ENCODE measurements around the gene CLIP2.

The CLIP2 gene

DNA sequence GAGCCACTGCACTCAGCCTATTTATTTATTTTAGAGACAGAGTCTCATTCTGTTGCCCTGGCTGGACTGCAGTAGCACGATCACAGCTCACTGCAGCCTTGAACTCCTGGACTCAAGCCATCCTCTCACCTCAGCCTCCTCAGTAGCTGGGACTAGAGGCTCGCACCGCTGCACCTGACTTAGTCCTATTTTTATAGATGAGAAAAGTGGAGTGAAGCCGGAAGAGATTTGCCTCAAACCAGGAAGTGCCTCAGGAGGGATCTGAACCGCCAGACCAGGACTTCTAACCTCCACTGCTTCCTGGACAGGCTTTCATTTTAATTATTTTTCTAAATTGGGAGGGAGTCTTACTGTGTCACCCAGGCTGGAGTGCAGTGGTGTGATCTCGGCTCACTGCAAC is 17.5 kb upstream of the CLIP2 start:
- no peak for DNase-seq (ENCODE audit: low read depth)

DNA sequence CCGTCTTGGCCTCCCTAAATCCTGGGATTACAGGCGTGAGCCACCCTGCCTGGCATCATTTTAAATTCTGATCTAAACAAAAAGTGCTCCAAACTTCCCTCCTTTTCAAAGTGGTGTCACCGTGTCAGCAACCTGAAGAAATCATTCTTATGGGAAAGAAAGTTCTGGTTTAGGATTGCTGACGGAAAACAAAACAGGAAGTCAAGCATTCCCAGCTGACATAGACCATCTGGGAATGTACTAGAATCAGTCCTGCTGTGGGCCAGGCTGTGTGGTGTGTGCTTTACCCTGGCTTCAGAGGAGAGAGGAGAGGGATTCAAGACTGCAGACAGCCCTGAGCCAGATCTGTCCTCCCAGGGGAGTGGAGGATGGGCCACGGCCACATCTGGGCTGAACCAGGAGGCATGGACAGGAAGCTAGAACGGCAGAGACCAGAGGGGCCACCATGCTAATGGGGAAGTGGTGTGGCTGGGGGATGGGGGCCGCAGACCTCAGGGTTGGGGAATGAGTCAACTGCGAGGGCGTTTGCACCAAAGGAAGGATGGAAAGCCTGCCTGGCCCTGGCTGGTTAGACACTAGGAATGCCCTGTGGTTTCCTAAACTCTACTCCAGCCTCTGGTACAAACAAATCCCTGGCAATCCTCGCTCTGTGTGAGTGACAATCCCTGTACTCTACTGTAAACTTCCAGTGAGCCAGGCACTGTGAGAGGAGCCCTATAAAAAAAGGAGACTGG is 16.7 kb upstream of the CLIP2 start:
- DNase-seq (ENCODE audit: low read depth): peak; percentile 91

DNA sequence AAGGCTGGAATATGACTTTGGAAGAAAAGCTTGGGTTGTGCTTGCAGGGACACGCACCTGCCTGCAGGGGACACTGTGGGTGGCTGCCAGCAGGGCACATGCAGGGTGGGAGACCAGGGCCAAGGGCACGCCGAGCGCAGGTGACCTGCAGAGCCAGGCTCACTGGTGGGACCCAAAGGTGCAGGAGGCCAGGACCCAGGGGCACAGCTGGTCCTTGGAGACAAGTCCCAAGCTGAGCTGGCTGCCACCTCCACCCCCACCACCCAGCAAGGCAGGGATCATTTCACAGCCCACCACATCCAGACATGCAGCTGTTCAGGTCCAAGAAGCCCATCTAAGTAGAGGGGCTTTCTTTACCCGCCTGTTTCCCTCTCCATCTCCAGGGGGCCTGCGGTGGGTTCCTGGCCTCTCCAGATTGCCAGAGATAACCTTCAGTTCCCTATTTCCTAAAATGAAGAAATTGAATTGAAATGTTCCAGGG is 13.8 kb upstream of the CLIP2 start:
- DNase-seq (ENCODE audit: low read depth): no peak

DNA sequence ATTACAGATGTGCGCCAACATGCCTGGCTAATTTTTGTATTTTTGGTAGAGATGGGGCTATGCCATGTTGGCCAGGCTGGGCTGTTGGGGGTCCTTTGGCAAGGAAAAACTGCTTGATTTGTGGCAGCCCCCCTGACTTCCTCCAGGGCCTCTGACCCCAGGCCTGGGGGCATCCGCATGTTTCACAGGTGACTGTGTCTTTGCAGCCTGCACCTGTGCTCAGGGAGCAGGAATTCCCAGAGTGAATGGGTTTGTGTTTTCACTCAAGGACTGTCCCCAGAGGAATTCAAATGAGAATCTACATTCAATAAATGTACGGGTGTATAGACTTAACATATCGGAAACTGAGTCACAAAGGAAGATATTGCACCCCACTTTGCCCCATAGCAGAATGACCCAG is 11.6 kb upstream of the CLIP2 start:
- DNase-seq (ENCODE audit: low read depth): no peak

DNA sequence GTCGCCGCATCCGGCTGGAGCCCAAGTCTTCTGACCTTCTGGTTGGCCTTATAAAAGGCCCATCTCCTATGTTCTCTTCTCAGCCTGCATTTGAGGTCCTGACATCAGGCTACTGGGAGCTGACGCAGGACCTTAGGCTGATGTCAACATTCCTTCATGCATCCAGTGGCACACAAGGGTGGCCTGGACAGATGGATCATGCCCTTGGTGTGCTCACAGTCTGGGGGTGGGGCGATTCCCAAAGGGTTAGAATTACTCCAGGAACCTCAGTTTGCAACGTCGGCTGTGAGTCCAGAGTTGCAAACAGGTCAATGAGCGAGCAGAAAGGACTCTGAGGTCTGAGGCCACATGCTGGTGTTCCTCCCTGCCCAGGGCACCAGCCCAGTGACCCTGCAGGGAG is 8.2 kb upstream of the CLIP2 start:
- DNase-seq (ENCODE audit: low read depth): peak; percentile 57

DNA sequence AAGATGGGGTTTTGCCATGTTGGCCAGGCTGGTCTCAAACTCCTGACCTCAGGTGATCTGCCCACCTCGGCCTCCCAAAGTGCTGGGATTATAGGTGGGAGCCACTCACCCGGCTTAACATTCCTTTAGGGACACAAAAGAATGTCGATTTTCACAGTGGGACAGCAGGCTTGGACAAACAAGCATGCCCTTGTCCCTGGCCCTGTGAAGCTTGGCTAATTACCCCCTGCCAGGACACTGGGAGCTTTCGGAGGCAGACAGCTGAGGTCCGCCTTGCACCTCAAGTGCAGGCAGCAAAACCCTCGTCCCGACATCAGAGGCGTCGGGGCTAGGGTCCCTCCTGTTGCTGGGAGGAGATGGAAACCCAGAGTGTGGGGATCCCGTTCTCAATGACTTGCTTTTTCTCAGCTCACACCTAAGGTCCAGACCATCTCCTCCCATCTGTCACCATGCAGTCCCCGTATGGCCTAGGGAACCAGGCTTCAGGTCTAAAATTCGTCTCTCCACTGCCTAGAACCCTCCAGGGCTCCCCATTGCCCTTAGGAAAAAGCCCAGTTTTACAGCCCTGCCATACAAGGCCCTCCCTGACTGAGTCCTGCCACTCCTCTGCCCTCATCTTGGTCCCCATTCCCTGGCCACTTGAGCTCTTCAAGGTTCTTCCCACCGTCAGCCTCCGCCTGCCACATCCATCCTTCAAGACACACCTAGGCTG is 6.3 kb upstream of the CLIP2 start:
- no peak for DNase-seq (ENCODE audit: low read depth)

DNA sequence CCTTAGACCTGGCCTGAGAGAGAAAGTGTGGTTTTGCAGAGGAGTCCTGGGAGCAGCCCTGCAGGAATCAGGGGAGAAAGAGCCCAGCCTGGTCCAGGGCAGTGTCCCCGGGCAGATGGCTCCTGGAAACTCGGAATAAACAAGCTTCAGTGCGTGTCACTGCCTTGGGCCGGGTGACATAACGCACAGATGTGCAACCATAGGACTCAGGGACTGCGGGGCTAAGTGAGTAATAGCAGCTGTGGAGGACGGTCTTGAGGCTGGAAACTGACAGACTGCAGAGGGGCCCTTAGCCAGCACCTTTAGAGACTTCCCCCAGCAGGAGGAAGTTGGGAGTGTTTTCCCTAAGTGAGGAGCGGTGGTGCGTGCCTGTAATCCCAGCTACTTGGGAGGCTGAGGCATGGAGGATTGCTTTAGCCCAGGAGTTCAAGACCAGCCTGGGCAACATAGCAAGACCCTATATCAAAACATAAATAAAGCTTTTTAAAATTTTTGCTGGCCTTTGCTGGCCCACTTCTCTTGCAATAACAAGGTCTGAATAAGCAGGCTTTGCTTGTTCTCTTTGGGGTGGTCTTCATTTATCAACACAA is 5.3 kb upstream of the CLIP2 start:
- no peak for DNase-seq (ENCODE audit: low read depth)

DNA sequence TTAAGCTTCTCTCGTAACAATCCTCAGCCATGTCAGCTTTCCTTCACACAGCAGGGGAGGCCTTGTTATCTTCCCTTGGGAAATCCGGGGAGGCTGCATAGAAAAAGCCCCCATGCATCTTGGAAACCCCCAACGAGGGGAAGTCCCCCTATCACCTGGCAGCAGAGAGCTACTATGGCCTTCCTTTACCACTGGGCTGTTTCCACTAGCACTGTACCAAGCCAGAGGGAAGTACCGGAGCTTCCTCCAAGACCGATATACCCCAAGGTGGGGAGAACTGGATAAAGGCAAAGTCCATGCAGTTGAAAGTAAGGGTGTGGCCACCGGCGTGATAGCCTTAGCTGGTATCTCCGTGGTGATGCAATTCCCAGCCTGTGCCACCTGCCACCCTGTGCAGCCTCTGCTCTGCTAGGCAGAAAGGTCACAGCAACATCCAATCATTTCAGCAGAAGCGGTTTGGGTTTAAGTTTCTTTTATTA is 4.4 kb upstream of the CLIP2 start:
- DNase-seq (ENCODE audit: low read depth): no peak

DNA sequence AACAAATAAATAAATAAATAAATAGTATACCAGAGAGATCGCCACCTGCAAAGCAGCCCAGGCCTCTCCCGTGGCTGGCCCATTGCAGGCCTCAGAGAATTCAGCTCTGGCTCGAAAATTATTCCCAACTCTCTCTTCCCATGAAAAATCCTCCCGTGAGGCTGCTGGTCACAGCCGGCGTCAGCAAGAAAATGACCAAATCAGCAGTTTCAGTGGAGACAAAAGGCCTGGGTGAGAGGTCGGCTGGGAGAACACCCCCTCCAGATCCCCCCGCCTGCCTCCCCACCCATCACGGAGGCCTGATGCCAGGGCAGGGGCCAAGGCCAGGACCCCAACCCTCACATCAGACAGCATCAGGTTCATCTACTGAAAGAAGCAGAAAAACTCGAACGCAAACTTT is 3.1 kb upstream of the CLIP2 start:
- no peak for DNase-seq (ENCODE audit: low read depth)

DNA sequence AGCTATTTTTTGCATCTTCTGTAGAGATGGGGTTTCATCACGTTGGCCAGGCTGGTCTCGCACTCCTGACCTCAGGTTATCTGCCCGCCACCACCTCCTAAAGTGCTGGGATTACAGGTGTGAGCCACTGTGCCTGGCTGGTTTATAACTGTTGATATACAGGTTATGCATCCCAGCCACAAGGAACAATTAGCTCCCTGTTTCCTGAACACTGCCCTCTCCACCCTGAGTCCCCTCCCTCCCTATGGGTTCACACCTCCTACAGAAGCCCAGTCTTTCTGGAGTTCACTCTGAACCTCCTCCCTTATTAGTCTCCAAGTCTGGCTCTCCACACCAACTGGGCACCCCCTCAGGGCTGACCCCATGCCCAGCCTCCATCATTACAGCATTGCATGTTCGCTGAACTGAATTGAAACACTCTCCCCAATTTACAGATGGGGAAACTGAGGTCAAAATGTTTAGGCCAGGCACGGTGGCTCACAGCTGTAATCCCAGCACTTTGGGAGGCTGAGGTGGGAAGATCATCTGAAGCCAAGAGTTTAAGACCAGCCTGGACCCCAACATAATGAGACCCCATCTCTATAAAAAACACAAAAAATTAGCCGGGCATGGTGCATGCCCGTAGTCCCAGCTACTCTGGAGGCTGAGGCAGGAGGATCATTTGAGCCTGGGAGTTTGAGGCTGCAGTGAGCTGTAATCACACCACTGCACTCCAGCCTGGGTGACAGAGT is 1.7 kb upstream of the CLIP2 start:
- DNase-seq (ENCODE audit: low read depth): no peak

DNA sequence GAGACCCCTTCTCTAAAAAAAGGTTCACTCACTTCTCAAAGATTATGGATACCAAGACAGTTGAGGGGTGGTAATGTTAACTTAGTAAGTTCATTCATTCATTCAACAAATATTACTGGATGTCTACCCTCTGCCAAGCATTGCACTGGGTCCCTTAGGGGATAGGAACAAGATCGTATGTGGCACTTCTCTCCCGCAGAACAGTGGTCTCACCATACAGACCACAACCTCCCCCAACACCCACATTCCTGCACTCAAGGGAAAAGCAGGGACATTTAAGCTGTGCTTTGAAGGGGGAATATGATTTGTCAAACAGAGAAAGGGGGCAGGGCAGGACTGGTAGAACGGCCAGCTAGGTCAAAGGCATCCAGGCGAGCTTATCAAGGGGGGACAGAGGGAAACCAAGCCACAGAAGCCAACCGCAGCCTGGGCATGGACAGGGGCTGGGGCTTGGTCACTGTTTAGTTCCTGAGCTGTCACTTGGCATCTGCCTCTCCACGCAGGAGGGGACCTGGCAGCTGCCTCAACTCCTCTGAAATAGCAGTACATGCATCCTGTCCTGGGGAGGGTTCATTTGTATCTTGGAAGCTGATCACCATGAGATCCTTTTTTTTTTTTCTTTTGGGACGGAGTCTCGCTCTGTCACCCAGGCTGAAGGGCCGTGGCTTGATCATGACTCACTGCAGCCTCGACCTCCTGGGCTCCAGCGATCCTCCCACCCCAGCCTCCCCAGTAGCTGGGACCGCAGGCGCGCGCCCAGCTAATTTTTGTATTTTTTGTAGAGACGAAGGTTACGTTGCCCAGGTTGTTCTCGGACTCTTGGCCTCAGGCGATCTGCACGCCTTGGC is 949 bp upstream of the CLIP2 start:
- peak; percentile 14 for DNase-seq (ENCODE audit: low read depth)

DNA sequence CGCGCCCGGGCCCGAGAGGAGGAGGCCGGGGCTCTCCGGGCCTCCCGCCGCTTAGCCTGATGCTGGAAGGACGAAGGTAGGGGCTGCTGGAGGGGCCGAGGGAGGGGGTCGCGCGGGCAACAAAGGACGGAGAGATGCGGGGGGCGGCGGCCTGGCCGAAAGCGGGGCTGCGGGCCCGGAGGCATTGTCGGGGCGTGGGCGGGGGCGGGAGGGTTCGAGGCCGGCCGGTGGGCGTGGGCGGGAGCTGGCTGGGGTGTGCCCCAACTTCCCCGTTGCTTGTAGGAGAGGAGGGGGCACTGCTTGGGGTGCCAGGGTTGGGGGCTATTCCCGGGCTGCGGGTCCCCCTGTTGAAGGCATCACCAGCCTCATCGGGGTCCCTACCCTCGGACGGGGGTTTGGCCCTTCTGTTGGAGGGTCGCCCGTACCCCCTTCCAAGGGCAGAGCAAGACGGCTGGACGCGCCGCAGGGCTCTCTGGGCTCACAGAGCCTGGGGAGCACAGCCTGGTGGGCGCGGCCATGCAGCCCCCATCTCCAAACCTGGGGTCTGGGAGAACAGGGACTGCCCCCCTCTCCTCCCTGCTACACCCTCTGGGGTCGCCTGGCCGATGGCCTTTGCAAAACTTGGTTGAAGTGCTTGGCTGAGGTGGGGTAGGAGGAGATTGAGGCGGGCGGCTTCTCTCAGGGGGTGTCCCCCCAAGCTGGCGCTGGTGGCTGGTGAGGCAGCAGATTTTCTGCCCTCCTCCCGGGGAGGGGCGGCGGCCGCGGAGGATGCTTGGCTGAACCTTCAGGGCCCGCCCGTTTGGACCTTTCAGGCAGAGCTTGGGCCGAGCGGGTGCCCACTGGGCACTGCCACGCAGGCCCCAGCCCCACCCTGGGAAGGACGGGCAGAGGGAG is 699 bp downstream of the CLIP2 start:
- DNase-seq (ENCODE audit: low read depth): peak; percentile 44

DNA sequence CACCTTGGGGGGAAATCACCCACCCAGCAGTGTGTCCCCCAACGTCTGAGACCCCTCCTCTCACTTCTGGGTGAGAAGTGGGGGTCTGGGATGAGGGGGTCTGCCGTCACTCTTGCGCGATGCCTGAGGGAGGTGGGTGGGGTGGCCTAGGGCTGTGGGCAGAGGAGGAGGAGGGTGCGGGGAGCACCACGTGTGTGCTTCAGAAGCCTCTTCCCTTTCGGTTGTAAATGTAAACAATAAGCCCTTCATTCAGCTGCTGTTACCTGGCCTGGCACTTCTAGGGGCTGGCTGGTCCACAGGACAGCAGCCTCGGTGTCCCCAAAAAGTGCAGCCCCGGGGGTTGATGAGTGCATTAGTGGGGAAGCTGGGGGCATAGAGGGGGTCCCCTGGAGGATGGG is 1.3 kb downstream of the CLIP2 start:
- no peak for DNase-seq (ENCODE audit: low read depth)

DNA sequence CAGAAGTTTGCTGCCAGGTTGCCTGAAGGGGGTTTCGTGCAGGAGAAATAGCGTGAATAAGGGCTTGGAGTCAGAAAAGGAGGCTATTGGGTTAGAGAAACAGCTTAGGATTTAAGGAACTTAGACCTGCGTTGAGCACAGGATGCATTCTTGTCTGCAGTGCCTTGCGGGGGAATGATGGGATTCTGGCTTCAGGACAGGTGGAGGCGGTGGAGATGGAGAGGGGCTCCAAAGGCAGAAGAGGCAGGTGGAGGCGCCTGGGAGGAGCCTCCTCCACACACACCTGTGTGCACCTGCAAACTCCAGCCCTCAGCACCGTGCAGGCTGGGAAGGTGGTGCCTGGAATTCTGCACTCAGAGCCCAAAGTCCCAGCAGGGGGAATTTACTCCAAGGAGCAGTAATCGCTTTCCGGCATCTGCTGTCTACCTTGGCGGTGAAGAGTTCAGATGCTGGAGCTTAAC is 1.8 kb downstream of the CLIP2 start:
- DNase-seq (ENCODE audit: low read depth): no peak

DNA sequence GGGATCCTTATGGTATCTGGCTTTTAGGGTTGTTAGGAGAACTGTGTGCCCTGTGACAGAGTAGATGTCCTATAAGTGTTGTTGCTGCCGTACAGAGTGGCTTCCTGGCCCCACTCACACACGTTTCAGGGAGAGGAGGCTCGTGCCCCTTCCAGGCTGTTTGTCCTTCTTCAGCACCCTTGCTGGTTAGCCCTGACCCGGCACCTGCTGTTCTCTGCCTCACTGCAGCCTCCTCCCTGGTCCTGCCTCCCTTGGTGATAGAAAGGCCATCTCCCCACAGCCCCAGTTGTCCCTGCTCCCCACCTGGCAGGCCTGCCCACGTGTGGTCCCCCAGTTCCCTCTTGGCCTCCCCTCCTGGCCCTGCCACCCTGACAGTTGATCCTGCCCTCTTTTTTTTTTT is 2.3 kb downstream of the CLIP2 start:
- DNase-seq (ENCODE audit: low read depth): no peak

DNA sequence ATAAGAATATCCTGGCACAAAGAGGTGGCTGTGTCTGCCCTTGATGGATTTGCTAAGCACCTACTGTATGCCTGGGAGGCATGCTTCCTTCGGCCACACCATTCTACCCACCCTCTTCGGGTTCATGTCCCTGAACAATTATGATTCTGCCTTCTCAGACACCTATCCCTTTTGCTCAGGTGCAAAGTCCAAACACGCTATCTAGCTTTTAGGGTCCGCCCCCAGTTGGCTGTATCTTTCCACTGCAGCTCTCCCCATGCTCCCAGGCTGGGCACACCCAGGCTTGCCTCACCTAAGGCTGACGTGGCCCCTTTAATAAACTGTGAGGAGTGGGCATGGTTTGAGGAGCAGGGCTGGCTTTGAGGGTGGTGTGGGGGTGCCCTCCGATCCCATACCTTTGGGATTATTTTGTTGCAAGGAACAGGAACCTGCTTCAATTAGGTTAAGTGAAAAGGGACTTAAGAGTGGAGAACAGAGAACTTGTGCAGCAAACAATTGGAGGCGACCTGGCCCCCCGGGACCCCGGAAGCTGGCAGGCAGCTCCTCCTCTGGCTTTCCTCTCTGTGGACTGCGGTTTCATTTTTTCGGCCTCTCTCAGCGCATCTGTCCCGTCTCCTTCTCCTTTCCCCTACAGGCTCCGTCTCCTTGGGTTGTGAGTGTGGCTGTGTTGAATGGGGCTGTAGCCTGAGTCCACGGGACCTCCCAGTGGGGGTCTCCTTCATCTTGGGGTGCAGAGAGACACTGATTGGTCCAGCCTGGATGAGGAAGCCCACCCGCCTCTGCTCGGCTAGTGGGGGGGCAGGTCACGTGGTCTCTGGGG is 3.8 kb downstream of the CLIP2 start:
- no peak for DNase-seq (ENCODE audit: low read depth)

DNA sequence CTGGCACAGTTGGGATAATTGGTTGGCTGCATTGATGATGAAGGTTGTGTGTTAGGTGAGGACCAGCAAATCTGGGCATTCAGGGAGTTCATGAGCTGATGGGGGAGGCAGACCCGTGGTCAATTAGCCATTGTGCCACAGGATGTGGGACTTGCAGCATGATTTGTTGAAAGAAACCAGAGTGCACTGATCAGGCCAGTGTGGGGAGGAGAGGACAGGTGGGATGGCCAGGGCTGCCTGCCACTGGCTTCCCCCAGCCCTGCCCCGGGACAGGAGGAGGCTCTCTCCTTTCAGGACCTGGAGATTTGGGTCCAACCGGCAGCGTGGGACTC is 4.3 kb downstream of the CLIP2 start:
- DNase-seq (ENCODE audit: low read depth): no peak

DNA sequence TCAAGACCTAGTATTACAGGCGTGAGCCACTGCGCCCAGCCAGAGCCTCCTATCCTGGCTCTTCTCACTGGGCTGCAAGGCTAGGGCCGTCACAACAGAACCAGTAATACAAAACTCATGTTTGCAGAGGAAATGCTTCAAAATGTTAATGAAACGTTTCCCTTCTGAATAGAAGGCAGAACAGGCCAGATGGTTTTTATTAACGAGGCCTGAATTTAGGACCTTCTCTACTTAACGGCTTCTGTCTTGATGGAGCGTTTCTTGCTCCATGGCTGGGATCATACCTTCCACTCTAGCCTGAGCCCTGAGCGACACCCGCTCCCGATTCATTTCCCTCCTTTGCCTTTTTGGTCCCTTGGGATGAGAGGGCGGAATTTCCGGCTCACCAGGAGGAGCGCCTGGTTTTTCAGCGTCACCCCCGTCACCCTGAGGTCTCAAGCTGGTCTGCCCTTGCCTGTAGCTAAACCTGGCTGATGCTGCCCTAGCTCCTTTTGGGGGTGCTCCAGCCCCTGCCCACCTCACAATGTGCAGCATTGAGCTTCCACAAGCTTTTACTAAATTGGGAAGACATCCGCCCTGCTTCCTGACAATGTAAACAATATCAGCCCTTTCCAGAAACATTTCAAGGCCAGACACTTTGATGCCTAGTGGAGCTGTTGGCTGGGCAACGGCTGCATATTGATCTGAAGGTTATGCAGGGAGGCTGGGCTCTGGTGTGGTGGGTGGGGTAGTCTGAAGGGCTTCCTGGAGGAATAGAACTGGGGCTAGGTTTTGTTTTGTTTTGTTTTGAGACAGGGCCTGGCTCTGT is 5.2 kb downstream of the CLIP2 start:
- DNase-seq (ENCODE audit: low read depth): peak; percentile 86
